HepG2 (cell line): Measurements from ENCODE around the gene CCDC183. TPM values are rescaled to one million over a fixed set of nuclear protein-coding genes. Genes with fewer than 3 reads are reported as not detected.

ENCODE experiments used
- ARNTL ChIP-seq: sonication (generic); formaldehyde crosslinking; IDR thresholded peaks from 2 replicates; pipeline ENCODE4 v1.4.0; 2020; ENCODE audit warnings: mild to moderate bottlenecking, missing genetic modification reagents
- DNMT3B ChIP-seq: conservative IDR thresholded peaks from 2 replicates; pipeline ENCODE4 v1.6.1; 2016; ENCODE audit warnings: missing biosample characterization, control low read depth
- PITX1 ChIP-seq: sonication (generic); formaldehyde crosslinking; IDR thresholded peaks from 2 replicates; pipeline ENCODE4 v1.5.1; 2020; ENCODE audit warnings: mild to moderate bottlenecking, missing genetic modification reagents
- RBAK ChIP-seq: sonication (generic); formaldehyde crosslinking; IDR thresholded peaks from 2 replicates; pipeline ENCODE4 v1.5.1; 2020; ENCODE audit warnings: mild to moderate bottlenecking, missing genetic modification reagents
- TBL1XR1 ChIP-seq: fragments of 150-350 bp; IDR thresholded peaks from 2 replicates; pipeline ENCODE4 v1.6.1; 2014; ENCODE audit warnings: borderline replicate concordance, low read length; ENCODE audit not compliant: partially characterized antibody
- TCF12 ChIP-seq, 2 experiments: fragments of 450-650 bp in 1 of 2; sonication (generic) in 1 of 2; formaldehyde crosslinking in 1 of 2; IDR thresholded peaks; 2 replicates each; pipeline versions ENCODE4 v1.6.1 to v1.8.0; 2017 to 2022; ENCODE audit warnings: antibody characterized with exemption in 1 of 2, mild to moderate bottlenecking in 1 of 2, missing genetic modification reagents in 1 of 2, moderate library complexity in 1 of 2
- ZBTB8A ChIP-seq: sonication (generic); formaldehyde crosslinking; IDR thresholded peaks from 2 replicates; pipeline ENCODE4 v1.4.0; 2020; ENCODE audit warnings: mild to moderate bottlenecking, low read depth, missing genetic modification reagents, borderline replicate concordance
- ZFY ChIP-seq: sonication (generic); formaldehyde crosslinking; IDR thresholded peaks from 2 replicates; pipeline ENCODE4 v1.4.0; 2020; ENCODE audit warnings: missing genetic modification reagents
- ZNF24 ChIP-seq: fragments of 450-650 bp; IDR thresholded peaks from 2 replicates; pipeline ENCODE4 v1.6.1; 2017; ENCODE audit warnings: antibody characterized with exemption, mild to moderate bottlenecking
- ZNF431 ChIP-seq: sonication (generic); formaldehyde crosslinking; IDR thresholded peaks from 2 replicates; pipeline ENCODE4 v1.9.0; 2022; ENCODE audit warnings: missing genetic modification reagents, low read depth, mild to moderate bottlenecking, borderline replicate concordance
- ZNF562 ChIP-seq: sonication (generic); formaldehyde crosslinking; IDR thresholded peaks from 2 replicates; pipeline ENCODE4 v1.8.0; 2022; ENCODE audit warnings: missing genetic modification reagents, borderline replicate concordance
- ZNF616 ChIP-seq: sonication (generic); formaldehyde crosslinking; IDR thresholded peaks from 2 replicates; pipeline ENCODE4 v1.5.0; 2020; ENCODE audit warnings: low read depth, mild to moderate bottlenecking, missing genetic modification reagents
- ZNF792 ChIP-seq: IDR thresholded peaks from 2 replicates; pipeline ENCODE4 v1.6.1; 2016
- ZNF839 ChIP-seq: sonication (generic); formaldehyde crosslinking; IDR thresholded peaks from 2 replicates; pipeline ENCODE4 v1.4.0; 2020; ENCODE audit warnings: missing genetic modification reagents, mild to moderate bottlenecking, borderline replicate concordance
- ZSCAN31 ChIP-seq: sonication (generic); formaldehyde crosslinking; IDR thresholded peaks from 2 replicates; pipeline ENCODE4 v1.5.0; 2020; ENCODE audit warnings: low read depth, mild to moderate bottlenecking, missing genetic modification reagents
- polyA plus RNA-seq, 8 experiments: library from polyadenylated mRNA; depleted of rRNA in 3 of 8; stranded (reverse) in 7 of 8; unstranded in 1 of 8; fragments of >200 nt; fragmentation: Illumina TruSeq in 4 of 8; extraction: Trizol in 4 of 8; gene quantifications; 2 replicates each; pipeline versions ENCODE4 v1.2.1 to v1.2.3, GENCODE V29; 2011 to 2016; ENCODE audit warnings: low read depth in 4 of 8, missing spikeins in 1 of 8, mixed read lengths in 1 of 8; ENCODE audit not compliant: insufficient read depth in 1 of 8
- total RNA-seq, 5 experiments: library from RNA; depleted of rRNA; stranded (reverse); fragments of >200 nt; fragmentation: Illumina TruSeq; extraction: Trizol; gene quantifications; 2 replicates each; pipeline ENCODE4 v1.2.3, GENCODE V29; 2016; ENCODE audit warnings: low read depth in 1 of 5
- TF ChIP-seq, protein P1 (sequence below), 2 experiments: sonication (generic) in 1 of 2; formaldehyde crosslinking in 1 of 2; IDR thresholded peaks; 2 replicates each; pipeline versions ENCODE4 v1.4.0 to v1.6.1; 2016 to 2020; ENCODE audit warnings: borderline replicate concordance in 1 of 2, low read depth in 1 of 2, mild to moderate bottlenecking in 1 of 2, missing genetic modification reagents in 1 of 2
- TF ChIP-seq, protein P2 (sequence below): sonication (generic); formaldehyde crosslinking; IDR thresholded peaks from 2 replicates; pipeline ENCODE4 v1.4.0; 2020; ENCODE audit warnings: missing genetic modification reagents, borderline replicate concordance
- TF ChIP-seq, protein P3 (sequence below): sonication (generic); formaldehyde crosslinking; IDR thresholded peaks from 2 replicates; pipeline ENCODE4 v1.8.0; 2022; ENCODE audit warnings: mild to moderate bottlenecking, missing genetic modification reagents, moderate library complexity
- TF ChIP-seq, protein P4 (sequence below): sonication (generic); formaldehyde crosslinking; IDR thresholded peaks from 2 replicates; pipeline ENCODE4 v1.4.0; 2020; ENCODE audit warnings: missing genetic modification reagents

Gene CCDC183
- total and polyA plus RNA-seq, 2 of the 13 experiments (the other 11 are each of a cell fraction or from before 2014, with no cell fraction given), result 5.0 to 66.4 TPM

DNA sequence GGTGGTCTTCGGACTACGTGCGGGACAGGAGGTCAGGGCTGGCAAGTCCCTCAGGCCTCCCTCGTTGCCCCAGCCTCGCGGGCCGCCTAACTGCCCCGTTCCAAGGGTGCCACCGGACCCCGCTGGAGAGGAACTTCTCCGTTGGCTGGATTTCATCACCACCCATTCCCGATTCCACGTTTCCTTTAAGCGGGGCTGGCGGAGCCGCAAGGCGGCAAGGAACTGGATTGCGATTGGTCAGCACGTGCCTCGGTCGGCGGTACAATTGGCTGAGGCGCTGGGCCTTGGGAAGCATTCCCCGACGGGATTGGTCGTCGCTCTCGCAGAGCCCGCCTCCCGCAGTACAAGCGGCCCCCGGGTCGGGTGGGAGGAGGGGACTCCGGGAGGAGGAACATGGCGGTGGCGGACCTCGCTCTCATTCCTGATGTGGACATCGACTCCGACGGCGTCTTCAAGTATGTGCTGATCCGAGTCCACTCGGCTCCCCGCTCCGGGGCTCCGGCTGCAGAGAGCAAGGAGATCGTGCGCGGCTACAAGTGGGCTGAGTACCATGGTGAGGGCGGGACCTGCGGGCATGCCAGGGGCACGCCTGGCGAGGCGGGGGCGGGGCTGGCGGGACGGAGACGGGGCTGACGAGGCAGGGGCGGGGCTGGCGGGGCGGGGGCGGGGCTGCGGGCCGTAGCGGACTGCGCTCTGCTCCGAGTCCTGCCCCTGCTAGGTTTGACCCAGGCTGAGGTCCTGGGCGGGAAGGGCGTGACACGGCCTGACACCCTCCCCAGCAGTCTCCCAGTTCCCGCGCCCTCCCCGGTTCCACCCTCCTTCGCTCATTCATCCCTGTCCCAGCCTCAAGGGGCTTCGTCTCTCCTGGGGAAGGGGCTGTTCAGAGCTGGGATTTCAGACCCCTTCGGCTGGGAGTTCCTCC is 53.2 kb downstream of the CCDC183 start, which contains the start of gene PHPT1 (continued):
- TF ChIP-seq, protein P1, sequence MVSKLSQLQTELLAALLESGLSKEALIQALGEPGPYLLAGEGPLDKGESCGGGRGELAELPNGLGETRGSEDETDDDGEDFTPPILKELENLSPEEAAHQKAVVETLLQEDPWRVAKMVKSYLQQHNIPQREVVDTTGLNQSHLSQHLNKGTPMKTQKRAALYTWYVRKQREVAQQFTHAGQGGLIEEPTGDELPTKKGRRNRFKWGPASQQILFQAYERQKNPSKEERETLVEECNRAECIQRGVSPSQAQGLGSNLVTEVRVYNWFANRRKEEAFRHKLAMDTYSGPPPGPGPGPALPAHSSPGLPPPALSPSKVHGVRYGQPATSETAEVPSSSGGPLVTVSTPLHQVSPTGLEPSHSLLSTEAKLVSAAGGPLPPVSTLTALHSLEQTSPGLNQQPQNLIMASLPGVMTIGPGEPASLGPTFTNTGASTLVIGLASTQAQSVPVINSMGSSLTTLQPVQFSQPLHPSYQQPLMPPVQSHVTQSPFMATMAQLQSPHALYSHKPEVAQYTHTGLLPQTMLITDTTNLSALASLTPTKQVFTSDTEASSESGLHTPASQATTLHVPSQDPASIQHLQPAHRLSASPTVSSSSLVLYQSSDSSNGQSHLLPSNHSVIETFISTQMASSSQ (IDR thresholded peaks at IDR 0.05; ENCODE audit: low read depth), result no peak
- TF ChIP-seq, protein P1 (CRISPR knock-in tag; IDR thresholded peaks at IDR 0.05; ENCODE audit: borderline replicate concordance), result peak; percentile 49; the same call in 1 of the 2 replicates
- TF ChIP-seq DNMT3B (peak; percentile 81), PITX1 (CRISPR knock-in tag) (peak; percentile 25; the same call in 1 of the 2 replicates), TCF12 (IDR thresholded peaks at IDR 0.05) (no peak), TCF12 (CRISPR knock-in tag; IDR thresholded peaks at IDR 0.05) (no peak; the same call in 1 of the 2 replicates), TBL1XR1 (no peak), ZNF24 (no peak), ZBTB8A (peak; percentile 52; the same call in 1 of the 2 replicates), ZFY (CRISPR knock-in tag) (peak; percentile 63), ZSCAN31 (CRISPR knock-in tag) (peak; percentile 53), ZNF839 (no peak), ZNF562 (CRISPR knock-in tag) (no peak), ARNTL (peak; percentile 56), RBAK (CRISPR knock-in tag) (no peak), ZNF792 (CRISPR knock-in tag) (peak; percentile 57), ZNF616 (CRISPR knock-in tag) (0 out of 2 replicates have a peak, but pooled peaks have one; percentile 16), ZNF431 (CRISPR knock-in tag) (peak; percentile 60; the same call in 1 of the 2 replicates)
- TF ChIP-seq, protein P2, sequence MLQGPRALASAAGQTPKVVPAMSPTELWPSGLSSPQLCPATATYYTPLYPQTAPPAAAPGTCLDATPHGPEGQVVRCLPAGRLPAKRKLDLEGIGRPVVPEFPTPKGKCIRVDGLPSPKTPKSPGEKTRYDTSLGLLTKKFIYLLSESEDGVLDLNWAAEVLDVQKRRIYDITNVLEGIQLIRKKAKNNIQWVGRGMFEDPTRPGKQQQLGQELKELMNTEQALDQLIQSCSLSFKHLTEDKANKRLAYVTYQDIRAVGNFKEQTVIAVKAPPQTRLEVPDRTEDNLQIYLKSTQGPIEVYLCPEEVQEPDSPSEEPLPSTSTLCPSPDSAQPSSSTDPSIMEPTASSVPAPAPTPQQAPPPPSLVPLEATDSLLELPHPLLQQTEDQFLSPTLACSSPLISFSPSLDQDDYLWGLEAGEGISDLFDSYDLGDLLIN, result 0 out of 2 replicates have a peak, but pooled peaks have one; percentile 77
- TF ChIP-seq, protein P3, sequence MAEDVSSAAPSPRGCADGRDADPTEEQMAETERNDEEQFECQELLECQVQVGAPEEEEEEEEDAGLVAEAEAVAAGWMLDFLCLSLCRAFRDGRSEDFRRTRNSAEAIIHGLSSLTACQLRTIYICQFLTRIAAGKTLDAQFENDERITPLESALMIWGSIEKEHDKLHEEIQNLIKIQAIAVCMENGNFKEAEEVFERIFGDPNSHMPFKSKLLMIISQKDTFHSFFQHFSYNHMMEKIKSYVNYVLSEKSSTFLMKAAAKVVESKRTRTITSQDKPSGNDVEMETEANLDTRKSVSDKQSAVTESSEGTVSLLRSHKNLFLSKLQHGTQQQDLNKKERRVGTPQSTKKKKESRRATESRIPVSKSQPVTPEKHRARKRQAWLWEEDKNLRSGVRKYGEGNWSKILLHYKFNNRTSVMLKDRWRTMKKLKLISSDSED, result no peak
- TF ChIP-seq, protein P4, sequence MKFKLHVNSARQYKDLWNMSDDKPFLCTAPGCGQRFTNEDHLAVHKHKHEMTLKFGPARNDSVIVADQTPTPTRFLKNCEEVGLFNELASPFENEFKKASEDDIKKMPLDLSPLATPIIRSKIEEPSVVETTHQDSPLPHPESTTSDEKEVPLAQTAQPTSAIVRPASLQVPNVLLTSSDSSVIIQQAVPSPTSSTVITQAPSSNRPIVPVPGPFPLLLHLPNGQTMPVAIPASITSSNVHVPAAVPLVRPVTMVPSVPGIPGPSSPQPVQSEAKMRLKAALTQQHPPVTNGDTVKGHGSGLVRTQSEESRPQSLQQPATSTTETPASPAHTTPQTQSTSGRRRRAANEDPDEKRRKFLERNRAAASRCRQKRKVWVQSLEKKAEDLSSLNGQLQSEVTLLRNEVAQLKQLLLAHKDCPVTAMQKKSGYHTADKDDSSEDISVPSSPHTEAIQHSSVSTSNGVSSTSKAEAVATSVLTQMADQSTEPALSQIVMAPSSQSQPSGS (CRISPR knock-in tag), result peak; percentile 66; the same call in 1 of the 2 replicates
